IMR-90 (cell line): ENCODE measurements around the gene GAL. TPM values are rescaled to one million over a fixed set of nuclear protein-coding genes. Genes with fewer than 3 reads are reported as not detected.

Source experiments
- ATAC-seq: fragments of 200-7000 bp; cut with Tn5 transposase; 2 replicates; pipeline ENCODE4 v1.9.1; 2020; ENCODE audit warnings: low read depth, mild to moderate bottlenecking, moderate library complexity
- BruUV-seq: library from RNA; stranded (reverse); fragments of 400-500 nt; replicated peaks from 2 replicates; lab custom pipeline; 2021; lab: Mats Ljungman, UMichigan
- CTCF ChIA-PET: fragments of 300-600 bp; formaldehyde crosslinking; extraction: SDS; loops from one replicate; lab custom pipeline; 2021; ENCODE audit warnings: antibody characterized with exemption; lab: Yijun Ruan, JAX
- POLR2A ChIA-PET: fragments of 300-600 bp; sonication (Branson Sonifier 250); formaldehyde crosslinking; loops from one replicate; lab custom pipeline; 2022; ENCODE audit warnings: antibody characterized with exemption; ENCODE audit not compliant: unreplicated experiment; lab: Charles Lee
- DNase-seq: peaks from one replicate; pipeline ENCODE4 v3.0.0; 2013
- H2AFZ ChIP-seq: replicated peaks from 2 replicates; pipeline ENCODE3; 2013; ENCODE audit warnings: low read length, mild to moderate bottlenecking; ENCODE audit not compliant: poor library complexity
- H2AK5ac ChIP-seq: 2 replicates; pipeline ENCODE4 v1.6.1; 2013; ENCODE audit warnings: low read depth, low read length, inconsistent platforms
- H2AK9ac ChIP-seq: replicated peaks from 2 replicates; pipeline ENCODE3; 2013; ENCODE audit warnings: mild to moderate bottlenecking, low read depth, low read length, moderate library complexity; ENCODE audit not compliant: poor library complexity
- H2BK120ac ChIP-seq: 2 replicates; pipeline ENCODE4 v1.6.1; 2013; ENCODE audit warnings: low read depth, low read length, inconsistent platforms
- H2BK15ac ChIP-seq: 3 replicates; pipeline ENCODE4 v1.6.1; 2013; ENCODE audit warnings: low read depth, low read length, inconsistent platforms
- H2BK20ac ChIP-seq: 2 replicates; pipeline ENCODE4 v1.6.1; 2013; ENCODE audit warnings: low read depth, mild to moderate bottlenecking, inconsistent platforms, low read length, moderate library complexity
- H2BK5ac ChIP-seq: 2 replicates; pipeline ENCODE4 v1.6.1; 2013; ENCODE audit warnings: mild to moderate bottlenecking, low read depth, low read length, inconsistent platforms; ENCODE audit not compliant: poor library complexity, severe bottlenecking
- H3K14ac ChIP-seq: replicated peaks from 2 replicates; pipeline ENCODE4 v1.6.1; 2013; ENCODE audit warnings: low read depth, low read length, inconsistent platforms
- H3K18ac ChIP-seq: 2 replicates; pipeline ENCODE4 v1.6.1; 2013; ENCODE audit warnings: low read depth, low read length, control low read depth
- H3K23ac ChIP-seq: 2 replicates; pipeline ENCODE4 v1.6.1; 2013; ENCODE audit warnings: low read depth, low read length, inconsistent platforms
- H3K27ac ChIP-seq: 2 replicates; pipeline ENCODE4 v1.5.1; 2013; ENCODE audit warnings: mild to moderate bottlenecking, control low read depth, low read length; ENCODE audit not compliant: insufficient read depth
- H3K27me3 ChIP-seq: 2 replicates; pipeline ENCODE4 v1.6.1; 2013; ENCODE audit warnings: low read length; ENCODE audit not compliant: control insufficient read depth, insufficient read depth
- H3K36me3 ChIP-seq: 2 replicates; pipeline ENCODE4 v1.6.1; 2013; ENCODE audit warnings: low read length, mixed read lengths; ENCODE audit not compliant: control insufficient read depth, insufficient read depth
- H3K4ac ChIP-seq: 2 replicates; pipeline ENCODE4 v1.6.1; 2013; ENCODE audit warnings: low read depth, low read length, inconsistent platforms
- H3K4me1 ChIP-seq: 2 replicates; pipeline ENCODE4 v1.6.1; 2013; ENCODE audit warnings: low read length, mixed read lengths; ENCODE audit not compliant: control insufficient read depth, insufficient read depth
- H3K4me2 ChIP-seq: 2 replicates; pipeline ENCODE4 v1.6.1; 2013; ENCODE audit warnings: low read depth, mild to moderate bottlenecking, control low read depth, low read length, moderate library complexity
- H3K4me3 ChIP-seq: 2 replicates; pipeline ENCODE4 v1.5.1; 2013; ENCODE audit warnings: low read depth, mild to moderate bottlenecking, control low read depth, low read length, moderate library complexity; ENCODE audit not compliant: insufficient read depth
- H3K56ac ChIP-seq: 2 replicates; pipeline ENCODE4 v1.6.1; 2013; ENCODE audit warnings: low read length, inconsistent platforms; ENCODE audit not compliant: insufficient read depth; ENCODE audit errors: extremely low read depth
- H3K79me1 ChIP-seq, 2 experiments: 2 replicates each; pipeline ENCODE4 v1.6.1; 2013; ENCODE audit warnings: low read length in 2 of 2, inconsistent platforms in 1 of 2, low read depth in 1 of 2
- H3K9ac ChIP-seq: 2 replicates; pipeline ENCODE4 v1.6.1; 2013; ENCODE audit warnings: low read depth, low read length, control low read depth
- H3K9me1 ChIP-seq: 2 replicates; pipeline ENCODE4 v1.6.1; 2013; ENCODE audit warnings: low read length, inconsistent platforms; ENCODE audit not compliant: insufficient read depth
- H3K9me3 ChIP-seq: 2 replicates; pipeline ENCODE4 v1.6.1; 2013; ENCODE audit warnings: low read length; ENCODE audit not compliant: control insufficient read depth, insufficient read depth
- H4K20me1 ChIP-seq: 2 replicates; pipeline ENCODE4 v1.6.1; 2013; ENCODE audit warnings: low read length, inconsistent platforms; ENCODE audit not compliant: insufficient read depth
- H4K5ac ChIP-seq: 2 replicates; pipeline ENCODE4 v1.6.1; 2013; ENCODE audit warnings: mild to moderate bottlenecking, low read depth, low read length, control low read depth
- H4K8ac ChIP-seq, 2 experiments: 2 replicates each; pipeline ENCODE4 v1.6.1; 2013; ENCODE audit warnings: low read depth in 2 of 2, low read length in 2 of 2, control low read depth in 1 of 2, inconsistent platforms in 1 of 2
- H4K91ac ChIP-seq: 2 replicates; pipeline ENCODE4 v1.6.1; 2013; ENCODE audit warnings: low read depth, low read length, inconsistent platforms; ENCODE audit not compliant: insufficient read depth
- BHLHE40 ChIP-seq: fragments of 150-350 bp; IDR thresholded peaks from 2 replicates; pipeline ENCODE4 v1.6.1; 2016; ENCODE audit warnings: mild to moderate bottlenecking, low read depth, low read length
- CEBPB ChIP-seq: IDR thresholded peaks from 2 replicates; pipeline ENCODE4 v1.6.1; 2012; ENCODE audit warnings: low read depth, low read length, improper control_type of control experiment
- CHD1 ChIP-seq: IDR thresholded peaks from 2 replicates; pipeline ENCODE4 v1.6.1; 2012; ENCODE audit warnings: low read depth, low read length, improper control_type of control experiment
- ELK1 ChIP-seq: fragments of 150-350 bp; IDR thresholded peaks from 2 replicates; pipeline ENCODE4 v1.6.1; 2016; ENCODE audit warnings: low read depth, mild to moderate bottlenecking, low read length, moderate library complexity, borderline replicate concordance
- FOS ChIP-seq: fragments of 150-350 bp; IDR thresholded peaks from 2 replicates; pipeline ENCODE4 v1.6.1; 2016; ENCODE audit warnings: low read depth, low read length
- MAFK ChIP-seq: IDR thresholded peaks from 2 replicates; pipeline ENCODE4 v1.6.1; 2012; ENCODE audit warnings: low read depth, low read length, improper control_type of control experiment
- MAZ ChIP-seq: IDR thresholded peaks from 2 replicates; pipeline ENCODE4 v1.6.1; 2012; ENCODE audit warnings: low read depth, mild to moderate bottlenecking, low read length, improper control_type of control experiment, moderate library complexity, borderline replicate concordance
- MXI1 ChIP-seq: IDR thresholded peaks from 2 replicates; pipeline ENCODE4 v1.6.1; 2012; ENCODE audit warnings: low read depth, mild to moderate bottlenecking, low read length, moderate library complexity, borderline replicate concordance
- NFE2L2 ChIP-seq: fragments of 150-350 bp; IDR thresholded peaks from 2 replicates; pipeline ENCODE4 v1.6.1; 2016; ENCODE audit warnings: low read depth, mild to moderate bottlenecking, low read length
- POLR2A ChIP-seq: IDR thresholded peaks from 2 replicates; pipeline ENCODE4 v1.6.1; 2012; ENCODE audit warnings: mild to moderate bottlenecking, low read depth, low read length
- RAD21 ChIP-seq: IDR thresholded peaks from 2 replicates; pipeline ENCODE4 v1.6.1; 2012; ENCODE audit warnings: low read length, improper control_type of control experiment
- RCOR1 ChIP-seq: IDR thresholded peaks from 2 replicates; pipeline ENCODE4 v1.6.1; 2012; ENCODE audit warnings: mild to moderate bottlenecking, low read length, improper control_type of control experiment; ENCODE audit not compliant: insufficient replicate concordance
- RFX5 ChIP-seq: IDR thresholded peaks from 2 replicates; pipeline ENCODE4 v1.8.0; 2012; ENCODE audit warnings: low read depth, mild to moderate bottlenecking, low read length, moderate library complexity
- SMC3 ChIP-seq: fragments of 150-350 bp; IDR thresholded peaks from 2 replicates; pipeline ENCODE4 v1.6.1; 2016; ENCODE audit warnings: low read depth, mild to moderate bottlenecking, antibody characterized with exemption, low read length, moderate library complexity
- WGBS, 2 experiments: methylation state at CpG; one replicate each; pipeline versions ENCODE4 v1.1.5 to v1.1.7; 2013; ENCODE audit warnings: missing lambda C conversion rate in 2 of 2; ENCODE audit not compliant: insufficient read length in 1 of 2; ENCODE audit errors: extremely low coverage in 2 of 2; 5-methylcytosine and 5-hydroxymethylcytosine counted together
- dilution Hi-C: fragments of 300-500 bp; cut with HindIII; formaldehyde crosslinking; loops from one replicate; pipeline ENCODE4 v1.14.3; 2018; ENCODE audit warnings: low sequenced_read_pairs; ENCODE audit not compliant: unreplicated experiment
- in situ Hi-C: fragments of 300-500 bp; cut with MboI; formaldehyde crosslinking; loops from 3 replicates; pipeline ENCODE4 v1.14.3; 2019; ENCODE audit warnings: low sequenced_read_pairs, inconsistent platforms, mixed read lengths
- intact Hi-C: fragments of 100-400 bp; cut with micrococcal nuclease; formaldehyde crosslinking; loops from 2 replicates; pipeline ENCODE4 v1.10.0; 2022
- polyA plus RNA-seq, 3 experiments: library from polyadenylated mRNA; depleted of rRNA; stranded (reverse); fragments of >200 nt; gene quantifications; 2 replicates each; pipeline ENCODE4 v1.2.3, GENCODE V29; 2012; ENCODE audit warnings: low replicate concordance in 1 of 3
- total RNA-seq: library from RNA; depleted of rRNA; stranded (reverse); fragments of >200 nt; gene quantifications from 2 replicates; pipeline ENCODE4 v1.2.3, GENCODE V29; 2012
- TF ChIP-seq, protein P1 (sequence below): fragments of 150-350 bp; IDR thresholded peaks from 2 replicates; pipeline ENCODE4 v1.6.1; 2017; ENCODE audit warnings: mild to moderate bottlenecking, antibody characterized with exemption, low read length, low read depth
- TF ChIP-seq, protein P2 (sequence below): conservative IDR thresholded peaks from 2 replicates; pipeline ENCODE4 v1.5.1; 2012; ENCODE audit warnings: mild to moderate bottlenecking, low read depth, low read length, improper control_type of control experiment

Gene GAL
- total and polyA plus RNA-seq, 2 of the 4 experiments (the other 2 are of a cell fraction), result 2.0 TPM; not detected in 1

GRCh38 chr11:68685656-68686380, 1.5 kb downstream of the GAL start:
- Histone ChIP-seq H4K8ac (no peak overlapping the region), H3K36me3 (no peaks in the 10 kb centered on the region), H3K4me1 (peaks cover 3% of the 10 kb centered on the region; the same call in 1 of the 2 replicates), H3K56ac (no peak overlapping the region), H3K4ac (no peak overlapping the region), H3K14ac (no peak overlapping the region), H3K27me3 (peaks cover 60% of the 10 kb centered on the region), H3K9me1 (no peaks in the 10 kb centered on the region; the same call in 1 of the 2 replicates), H2BK5ac (no peak overlapping the region), H2AK5ac (no peak overlapping the region), H2AK9ac (no peak overlapping the region), H3K79me1 (no peaks in the 10 kb centered on the region), H3K4me3 (no peak overlapping the region), H2AFZ (peak overlapping the region; percentile 39), H3K18ac (no peak overlapping the region), H3K9ac (no peak overlapping the region), H3K23ac (no peak overlapping the region), H2BK20ac (no peak overlapping the region), H4K20me1 (no peaks in the 10 kb centered on the region; the same call in 1 of the 2 replicates), H3K27ac (no peak overlapping the region), H2BK120ac (no peak overlapping the region), H4K5ac (no peak overlapping the region), H3K9me3 (no peaks in the 10 kb centered on the region), H3K4me2 (no peak overlapping the region), H4K91ac (no peak overlapping the region), H2BK15ac (no peak overlapping the region)
- ATAC-seq, result no peak
- no peak for DNase-seq
- dilution Hi-C loops, result no loop called here
- BruUV-seq, result no TSS peak
- intact Hi-C loops, result no loop called here
- in situ Hi-C loops, result no loop called here
- ChIA-PET CTCF (no interaction called here), POLR2A (no interaction called here)
- TF ChIP-seq CEBPB (no peak), RFX5 (no peak), MAFK (no peak), ELK1 (no peak), MXI1 (no peak), RCOR1 (no peak), SMC3 (no peak), NFE2L2 (no peak), FOS (no peak), CHD1 (no peak), RAD21 (no peak), BHLHE40 (no peak), POLR2A (no peak), MAZ (no peak)
- TF ChIP-seq, protein P1, sequence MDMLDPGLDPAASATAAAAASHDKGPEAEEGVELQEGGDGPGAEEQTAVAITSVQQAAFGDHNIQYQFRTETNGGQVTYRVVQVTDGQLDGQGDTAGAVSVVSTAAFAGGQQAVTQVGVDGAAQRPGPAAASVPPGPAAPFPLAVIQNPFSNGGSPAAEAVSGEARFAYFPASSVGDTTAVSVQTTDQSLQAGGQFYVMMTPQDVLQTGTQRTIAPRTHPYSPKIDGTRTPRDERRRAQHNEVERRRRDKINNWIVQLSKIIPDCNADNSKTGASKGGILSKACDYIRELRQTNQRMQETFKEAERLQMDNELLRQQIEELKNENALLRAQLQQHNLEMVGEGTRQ, result no peak
- TF ChIP-seq, protein P2, sequence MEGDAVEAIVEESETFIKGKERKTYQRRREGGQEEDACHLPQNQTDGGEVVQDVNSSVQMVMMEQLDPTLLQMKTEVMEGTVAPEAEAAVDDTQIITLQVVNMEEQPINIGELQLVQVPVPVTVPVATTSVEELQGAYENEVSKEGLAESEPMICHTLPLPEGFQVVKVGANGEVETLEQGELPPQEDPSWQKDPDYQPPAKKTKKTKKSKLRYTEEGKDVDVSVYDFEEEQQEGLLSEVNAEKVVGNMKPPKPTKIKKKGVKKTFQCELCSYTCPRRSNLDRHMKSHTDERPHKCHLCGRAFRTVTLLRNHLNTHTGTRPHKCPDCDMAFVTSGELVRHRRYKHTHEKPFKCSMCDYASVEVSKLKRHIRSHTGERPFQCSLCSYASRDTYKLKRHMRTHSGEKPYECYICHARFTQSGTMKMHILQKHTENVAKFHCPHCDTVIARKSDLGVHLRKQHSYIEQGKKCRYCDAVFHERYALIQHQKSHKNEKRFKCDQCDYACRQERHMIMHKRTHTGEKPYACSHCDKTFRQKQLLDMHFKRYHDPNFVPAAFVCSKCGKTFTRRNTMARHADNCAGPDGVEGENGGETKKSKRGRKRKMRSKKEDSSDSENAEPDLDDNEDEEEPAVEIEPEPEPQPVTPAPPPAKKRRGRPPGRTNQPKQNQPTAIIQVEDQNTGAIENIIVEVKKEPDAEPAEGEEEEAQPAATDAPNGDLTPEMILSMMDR, result no peak
- 96% methylated on average over 17 of the region's 18 CpGs; no CpG with 5 or more reads in 1 of the 2 experiments for whole genome bisulfite sequencing, 2 experiments
